HG03520 (cell line): ENCODE data around the gene TCHP.

Experiments
- ATAC-seq: cut with Tn5 transposase; IDR thresholded peaks from one replicate; pipeline ENCODE4 v1.9.1; 2021; ENCODE audit warnings: mild to moderate bottlenecking, moderate library complexity; ENCODE audit not compliant: unreplicated experiment

TCHP gene

DNA sequence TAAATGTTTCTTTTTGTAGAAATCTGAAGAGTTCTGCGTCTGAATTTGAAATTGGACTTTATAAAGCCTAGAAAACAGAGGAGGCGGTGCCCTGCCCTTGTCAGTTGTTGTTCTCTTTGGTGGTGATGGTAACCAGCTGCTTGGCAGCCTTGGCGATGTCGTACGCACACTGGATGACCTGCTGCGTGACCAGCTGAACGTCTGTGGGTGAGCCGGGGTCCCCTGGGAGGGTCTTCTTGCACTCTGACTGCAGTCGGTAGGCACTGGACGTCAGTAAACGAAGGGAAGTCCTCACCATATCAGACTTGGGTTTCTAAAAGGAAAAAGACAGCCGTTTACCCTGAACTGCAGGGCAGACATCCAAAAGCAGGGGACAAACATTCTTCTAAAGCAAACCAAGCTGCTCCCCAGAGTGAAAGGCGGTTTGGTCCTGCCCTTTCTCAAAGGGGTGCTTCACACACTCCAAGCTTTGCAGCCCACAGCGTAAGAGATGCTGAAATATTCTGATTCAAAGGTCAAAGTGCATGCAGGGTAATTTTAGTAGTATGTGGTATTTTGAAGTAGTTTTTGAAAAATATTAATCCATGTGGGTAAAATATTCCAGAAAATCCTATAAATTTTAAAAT lies 32.9 kb downstream of the TCHP start:
- ATAC-seq: no peak

DNA sequence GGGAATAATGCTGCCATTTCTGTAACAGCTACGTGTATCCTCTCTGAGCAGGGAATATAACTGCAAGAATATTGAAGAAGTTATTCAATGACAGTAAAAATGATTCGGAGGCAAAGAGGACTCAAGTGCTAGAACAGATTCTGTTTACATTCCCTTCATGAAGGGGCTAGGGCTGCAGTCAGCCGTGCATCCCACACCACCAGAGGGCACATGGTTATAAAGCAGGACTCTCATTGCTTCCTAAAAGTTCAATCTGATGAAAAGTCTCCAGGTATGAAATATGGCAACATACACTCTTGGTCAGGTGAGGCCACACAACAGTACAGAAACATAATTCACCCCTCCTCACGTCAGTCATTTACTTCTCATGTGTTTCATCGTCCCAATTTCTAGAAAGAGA lies 34.0 kb downstream of the TCHP start:
- no peak for ATAC-seq

DNA sequence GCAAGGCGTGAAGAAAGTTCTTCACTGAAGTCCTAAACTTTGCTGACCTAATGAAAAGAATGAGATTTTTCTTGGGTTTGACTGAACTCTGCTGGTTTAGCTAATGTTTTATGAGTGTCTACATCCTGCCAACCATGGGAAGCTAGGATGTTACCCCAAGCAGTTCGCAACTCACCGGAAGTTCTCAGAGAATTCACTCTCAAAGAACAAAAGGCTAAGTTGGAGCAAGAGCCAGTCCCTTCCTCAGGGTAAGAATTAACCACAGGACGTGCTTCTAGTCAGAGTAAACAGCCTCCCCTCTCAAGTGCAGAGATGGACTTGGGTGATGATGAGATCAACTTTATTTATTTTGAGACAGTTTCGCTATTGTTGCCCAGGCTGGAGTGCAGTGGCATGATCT lies 37.3 kb downstream of the TCHP start:
- ATAC-seq: no peak

DNA sequence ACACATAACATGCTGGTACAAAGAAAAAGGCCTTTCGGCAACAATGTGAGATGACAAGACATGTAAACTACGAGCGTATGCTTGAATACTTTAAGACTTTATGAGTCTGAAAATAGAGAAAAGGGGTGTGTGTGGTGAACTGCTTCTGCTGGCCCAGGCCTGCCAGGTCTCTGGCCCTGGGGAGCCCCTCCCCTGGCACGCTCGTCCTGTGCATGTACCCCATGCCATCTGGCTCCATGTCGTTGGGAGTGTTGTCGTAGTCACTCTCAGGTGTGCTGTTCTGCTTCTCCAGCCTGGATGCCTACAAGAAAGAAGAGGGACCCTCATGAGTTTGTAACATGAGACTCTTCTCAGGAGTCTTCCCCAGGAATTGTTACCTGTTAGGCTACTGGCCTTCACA lies 38.9 kb downstream of the TCHP start:
- ATAC-seq: no peak

DNA sequence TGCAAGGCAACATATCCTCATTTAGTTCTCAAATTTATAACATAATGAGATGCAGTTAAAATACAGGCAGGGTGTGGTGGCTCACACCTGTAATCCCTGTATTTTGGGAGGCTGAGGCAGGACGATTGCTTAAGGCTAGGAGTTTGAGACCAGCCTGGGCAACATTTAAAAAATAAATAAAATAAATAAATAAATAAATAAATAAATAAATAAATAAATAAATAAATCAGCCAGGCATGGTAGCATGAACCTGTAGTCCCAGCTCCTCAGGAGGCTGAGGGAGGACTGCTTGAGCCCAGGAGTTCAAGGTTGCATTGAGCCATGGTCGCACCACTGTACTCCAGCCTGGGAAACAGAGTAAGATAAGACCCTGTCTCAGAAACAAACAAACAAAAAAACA lies 39.4 kb downstream of the TCHP start:
- no peak for ATAC-seq

DNA sequence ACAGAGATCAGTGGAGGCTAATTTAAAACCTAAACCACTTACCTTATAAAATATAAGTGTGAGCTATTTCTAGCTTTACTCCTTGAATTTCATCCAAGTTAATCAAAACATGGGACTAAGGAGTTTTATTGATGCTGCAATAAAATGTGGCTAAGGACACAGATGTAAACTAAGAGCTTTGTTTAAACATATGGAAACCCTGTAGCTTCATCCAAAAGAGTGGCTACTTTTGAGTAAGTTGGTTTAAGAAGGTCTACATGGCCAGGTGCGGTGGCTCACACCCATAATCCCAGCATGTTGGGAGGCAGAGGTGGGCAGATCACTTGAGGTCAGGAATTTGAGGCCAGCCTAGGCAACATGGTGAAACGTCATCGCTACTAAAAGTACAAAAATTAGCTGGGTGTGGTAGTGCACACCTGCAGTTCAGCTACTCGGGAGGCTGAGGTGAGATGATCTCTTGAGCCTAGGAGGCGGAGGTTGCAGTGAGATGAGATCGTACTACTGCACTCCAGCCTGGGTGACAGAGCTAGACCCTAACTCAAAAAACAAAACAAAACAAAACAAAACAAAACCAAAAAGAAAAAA lies 40.4 kb downstream of the TCHP start:
- ATAC-seq: no peak

DNA sequence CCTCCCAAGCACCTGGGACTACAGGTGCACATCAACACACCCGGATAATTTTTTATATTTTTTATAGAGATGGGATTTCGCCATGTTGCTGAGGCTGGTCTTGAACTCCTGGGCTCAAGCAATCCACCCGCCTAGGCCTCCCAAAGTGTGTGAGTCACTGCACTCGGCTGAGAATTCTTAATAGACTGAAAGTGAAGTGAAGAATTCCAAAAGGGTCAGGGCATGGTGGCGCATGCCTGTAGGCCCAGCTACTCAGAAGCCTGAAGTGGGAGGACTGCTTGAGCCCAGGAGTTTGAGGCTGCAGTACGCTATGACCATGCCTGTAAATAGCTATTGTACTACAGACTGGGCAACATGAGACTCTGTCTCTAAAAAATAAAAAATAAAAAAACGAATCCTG lies 43.7 kb downstream of the TCHP start:
- no peak for ATAC-seq

DNA sequence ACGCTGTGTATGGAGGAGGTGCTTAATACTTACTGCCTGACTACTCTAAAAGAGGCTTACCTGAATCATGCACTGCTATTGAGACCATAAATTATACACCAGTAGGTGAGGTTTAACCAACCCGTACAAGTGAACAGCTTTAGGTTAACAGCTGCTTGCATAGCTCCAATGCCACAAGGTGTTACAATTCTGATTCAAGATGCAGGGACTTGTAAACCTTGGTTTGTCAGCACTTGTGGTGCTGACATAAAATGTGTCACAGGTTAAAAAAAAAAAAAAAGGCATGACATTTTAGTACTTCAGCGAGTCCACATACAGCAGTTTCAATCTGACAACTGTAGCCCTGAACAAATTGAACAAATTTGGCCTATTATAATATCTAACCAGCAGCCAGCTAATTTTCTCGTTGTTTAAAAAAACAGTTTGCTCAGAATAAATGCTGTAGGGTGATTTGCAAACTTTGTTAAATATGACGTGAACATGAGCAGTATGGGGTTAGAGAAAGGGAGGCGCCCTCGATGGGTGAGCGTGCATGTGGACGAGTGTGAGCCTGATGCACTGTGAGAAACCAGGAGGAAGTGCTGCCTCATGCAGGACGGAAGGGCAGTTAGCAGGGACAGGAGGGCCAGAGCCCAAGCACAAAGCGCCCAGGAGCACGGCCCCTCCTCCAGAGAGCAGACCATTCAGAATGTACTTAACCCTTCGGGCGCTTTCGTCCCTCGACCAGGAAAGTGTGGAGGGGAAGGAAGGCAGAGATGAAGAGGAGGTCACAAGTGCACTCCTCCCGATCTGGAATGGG lies 44.7 kb downstream of the TCHP start:
- no peak for ATAC-seq

DNA sequence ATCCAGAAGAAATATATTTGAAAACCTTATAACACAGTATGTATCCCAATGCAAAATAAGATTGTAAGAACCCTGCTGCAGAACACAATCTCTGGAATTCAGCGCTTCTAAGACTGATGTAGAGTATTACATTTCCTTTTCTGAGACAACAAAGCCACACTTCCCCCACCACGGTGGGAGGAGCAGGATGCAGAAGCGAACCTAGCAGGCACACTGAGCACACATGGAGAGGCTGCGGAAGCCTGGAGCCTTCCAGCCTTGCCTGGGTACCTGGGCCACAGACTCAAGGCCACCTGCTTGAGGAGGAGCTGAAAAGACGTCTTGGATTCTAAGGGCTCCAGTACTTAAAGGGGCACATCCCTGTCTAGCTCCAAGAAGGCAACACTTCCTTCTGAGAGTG lies 46.4 kb downstream of the TCHP start:
- no peak for ATAC-seq

DNA sequence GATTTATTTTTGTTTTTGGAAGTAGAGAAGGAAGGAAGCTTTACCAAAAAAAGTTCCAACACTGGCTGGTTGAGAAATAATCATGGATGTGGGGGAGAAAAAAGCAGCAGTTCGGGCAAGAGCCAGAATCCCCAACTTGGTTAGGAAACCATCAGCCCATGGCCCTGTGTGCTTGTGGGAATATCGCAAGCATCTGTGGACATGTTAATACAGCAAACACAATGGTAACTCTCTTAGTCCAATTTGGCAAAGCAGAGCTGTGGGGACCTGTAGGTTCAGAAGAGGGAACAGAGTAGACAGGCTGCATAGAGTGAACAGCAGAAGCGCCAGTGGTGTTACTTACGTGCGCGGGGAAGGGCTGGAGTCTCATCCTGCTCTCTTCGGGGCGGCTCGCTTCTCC lies 46.8 kb downstream of the TCHP start:
- ATAC-seq: no peak

DNA sequence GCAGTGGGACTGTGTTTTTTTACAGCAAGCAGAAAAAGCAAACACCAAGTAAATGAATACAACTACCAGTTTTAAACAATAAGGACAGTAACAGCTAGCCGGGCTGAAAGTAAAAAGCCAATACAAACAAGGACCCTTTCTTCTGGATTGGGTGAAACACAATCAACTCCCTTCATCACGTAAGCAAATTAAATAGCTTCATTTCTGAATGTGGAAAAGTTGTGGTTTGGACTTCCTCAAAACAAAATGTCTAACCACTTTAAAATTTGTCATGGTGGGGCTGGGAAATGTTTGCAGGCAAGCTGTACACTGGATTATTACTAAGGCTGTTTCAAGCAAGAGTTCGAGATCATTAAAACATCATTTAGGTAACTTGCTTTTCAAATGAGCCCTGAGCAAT lies 47.4 kb downstream of the TCHP start:
- no peak for ATAC-seq

DNA sequence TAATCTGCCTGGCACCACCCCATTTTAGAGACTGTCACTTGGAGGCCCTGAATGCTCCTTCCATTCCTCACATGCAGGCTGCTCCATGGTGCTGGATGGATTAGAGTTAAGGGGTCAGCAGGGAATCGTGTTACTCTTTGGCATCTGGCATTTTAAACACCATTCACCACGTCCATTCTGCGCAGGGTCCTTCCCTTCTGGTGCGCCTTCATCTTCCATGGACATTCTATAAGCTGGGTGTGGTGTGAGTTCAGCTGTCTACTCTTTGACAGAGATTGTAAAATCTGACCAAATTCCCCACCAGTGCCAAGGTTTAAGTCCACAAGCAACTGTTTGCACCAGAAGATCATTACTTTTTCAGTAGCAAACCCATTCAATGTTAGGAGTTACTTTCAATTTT lies 48.3 kb downstream of the TCHP start:
- no peak for ATAC-seq

DNA sequence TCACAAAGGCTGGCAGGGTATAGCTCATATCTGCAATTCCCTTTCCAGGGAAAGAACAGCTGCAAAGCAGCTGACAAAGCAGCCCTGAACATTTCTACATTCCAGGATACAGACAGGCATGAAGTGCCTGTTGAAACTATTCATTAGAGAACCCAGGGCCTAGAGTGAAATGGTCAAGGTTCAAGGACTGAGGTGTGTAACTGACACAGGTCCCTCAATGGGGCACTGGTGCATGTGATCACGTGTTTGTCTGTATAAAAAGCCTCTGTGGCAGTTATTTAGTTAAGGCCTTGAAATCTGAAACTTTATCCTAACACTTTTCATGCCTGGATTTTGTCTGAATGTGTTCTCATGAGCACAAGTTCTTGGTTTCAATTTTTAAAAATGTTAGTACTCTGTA lies 49.0 kb downstream of the TCHP start:
- no peak for ATAC-seq

DNA sequence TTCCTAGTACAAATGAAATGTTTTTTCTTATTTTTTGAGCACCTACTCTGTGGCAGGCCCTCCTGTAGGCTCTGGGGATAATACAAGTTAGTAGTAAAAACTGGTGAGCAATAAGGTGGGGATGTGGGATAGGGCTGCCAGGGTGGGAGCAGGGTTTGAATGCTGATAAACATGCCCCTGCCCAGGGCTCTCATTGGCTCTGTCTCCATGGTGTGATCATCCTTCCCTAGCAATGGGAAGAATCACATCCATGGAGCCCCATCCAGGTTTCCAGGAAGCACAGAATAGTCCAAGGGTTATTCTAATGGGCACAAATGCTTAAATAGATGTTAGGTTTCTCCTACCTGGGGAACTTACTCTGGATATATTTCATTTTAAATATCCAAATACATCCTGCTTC lies 50.6 kb downstream of the TCHP start:
- no peak for ATAC-seq

DNA sequence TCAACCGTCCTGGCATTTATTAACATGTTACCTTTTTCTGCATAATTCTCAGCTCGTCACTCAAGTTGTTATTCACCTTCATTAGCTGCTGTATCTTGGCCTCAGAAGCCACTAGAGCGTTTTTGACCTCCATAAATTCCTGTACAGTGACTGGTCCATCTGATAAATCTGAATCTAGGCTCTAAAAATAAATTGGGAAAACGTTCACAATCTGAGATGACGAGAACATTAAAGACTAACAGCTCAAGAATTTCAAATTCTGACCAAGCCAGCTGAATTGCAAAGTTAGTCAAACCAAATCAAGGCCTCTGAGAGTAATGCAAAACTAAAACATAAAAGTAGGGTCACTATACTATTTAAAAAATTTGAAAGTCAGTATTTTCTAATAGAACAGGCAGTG lies 51.1 kb downstream of the TCHP start:
- ATAC-seq: no peak

DNA sequence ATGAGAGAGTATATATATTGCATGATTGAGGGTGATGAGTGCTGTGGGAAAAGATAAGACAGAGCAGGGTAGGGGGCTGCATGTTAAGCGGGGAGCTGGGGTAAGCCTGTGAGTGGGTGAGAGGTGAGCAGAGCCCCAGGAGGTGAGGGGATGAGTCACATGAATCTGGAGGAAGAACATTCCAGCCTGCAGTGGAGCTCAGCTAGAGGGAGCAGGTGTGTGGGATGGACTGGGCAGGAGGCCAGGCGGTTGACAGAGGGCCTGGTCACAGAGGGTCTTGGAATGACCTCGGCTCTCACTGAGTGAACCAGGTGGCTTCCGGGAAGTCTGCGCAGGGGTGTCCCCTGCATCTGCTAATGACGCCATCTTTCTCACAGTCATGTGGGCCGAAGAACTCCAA lies 51.7 kb downstream of the TCHP start:
- ATAC-seq: no peak

DNA sequence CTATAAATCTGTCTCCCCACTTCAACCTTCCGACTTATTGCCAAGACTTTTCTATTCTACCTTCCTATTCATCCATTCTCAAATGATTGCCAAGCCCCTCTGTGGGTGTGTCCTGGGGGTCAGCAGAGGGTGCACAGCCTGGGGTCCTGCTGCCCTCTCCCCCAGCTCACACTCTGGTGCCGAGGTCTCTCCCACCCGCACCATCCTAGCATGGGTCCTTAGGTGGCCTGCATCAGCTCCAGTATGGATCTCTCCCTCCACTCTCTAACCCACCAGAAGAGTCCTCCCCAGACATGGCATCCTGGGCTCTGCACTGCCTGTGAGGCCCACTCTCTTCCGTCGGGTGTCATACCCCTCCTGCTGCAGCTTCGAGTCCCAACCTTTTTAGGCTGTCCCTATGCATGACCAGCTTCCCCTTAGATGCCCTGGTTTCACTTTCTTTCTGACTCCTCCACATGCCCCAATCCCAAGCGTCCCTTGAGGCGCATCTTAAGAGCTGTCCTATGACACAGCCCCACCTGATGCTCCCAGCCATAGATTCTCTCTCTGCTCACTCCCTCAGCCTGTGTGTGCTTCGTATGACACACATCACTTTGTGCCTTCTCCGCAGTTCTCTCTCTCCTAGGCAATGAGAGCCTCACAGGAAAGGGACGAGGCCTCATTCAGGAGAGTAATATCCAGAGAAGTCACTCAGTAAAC lies 52.2 kb downstream of the TCHP start:
- no peak for ATAC-seq

DNA sequence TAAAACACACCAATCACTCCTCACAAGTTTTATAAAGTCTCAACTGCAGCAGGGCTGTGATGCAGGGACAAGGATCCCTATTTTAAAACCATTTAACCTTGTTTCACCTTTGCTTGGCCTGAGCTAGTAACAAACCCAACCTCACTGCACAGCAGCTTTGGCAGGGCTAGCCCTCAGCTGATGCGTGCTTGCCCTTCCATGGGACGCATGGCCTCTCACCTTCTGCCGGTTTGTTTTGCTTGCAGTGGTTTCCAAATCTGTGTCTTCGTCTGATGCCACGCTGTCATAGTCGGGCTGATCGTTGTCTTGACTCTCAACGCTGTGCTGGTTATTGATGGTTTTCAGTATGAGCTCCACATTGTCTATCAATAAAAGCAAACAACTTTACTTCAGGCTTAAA lies 52.8 kb downstream of the TCHP start:
- no peak for ATAC-seq

DNA sequence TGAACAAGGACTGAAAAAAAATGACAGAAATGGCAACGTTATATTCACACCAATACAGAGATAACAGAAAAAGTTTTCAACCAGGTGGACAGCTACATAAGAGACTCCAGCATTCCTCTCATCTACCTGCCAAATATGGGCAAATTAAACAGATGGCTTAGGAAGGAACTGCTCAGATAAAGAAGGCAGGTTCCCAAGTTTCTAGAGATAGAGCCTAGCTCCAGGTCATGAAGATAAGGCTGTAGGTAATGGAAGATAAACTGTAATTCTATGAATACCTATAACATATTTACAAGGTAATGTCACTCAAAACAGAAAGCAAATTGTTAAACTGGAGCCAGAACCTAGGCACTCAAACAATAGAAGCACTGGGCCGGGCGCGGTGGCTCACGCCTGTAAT lies 53.6 kb downstream of the TCHP start:
- no peak for ATAC-seq

DNA sequence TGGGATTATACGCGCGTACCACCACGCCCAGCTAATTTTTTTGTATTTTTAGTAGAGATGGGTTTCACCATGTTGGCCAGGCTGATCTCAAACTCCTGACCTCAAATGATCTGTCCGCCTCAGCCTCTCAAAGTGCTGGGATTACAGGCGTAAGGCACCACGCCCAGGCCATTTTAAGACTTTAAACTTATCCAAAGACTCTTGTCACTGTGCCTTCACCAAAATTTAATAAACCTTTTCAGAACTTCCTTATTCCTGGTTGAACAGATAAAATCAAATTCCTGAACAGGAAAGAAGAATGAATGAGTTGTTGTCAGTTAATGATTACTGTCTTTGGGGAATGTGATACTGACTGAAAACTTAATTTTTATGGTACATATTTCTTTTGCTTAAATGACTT lies 58.3 kb downstream of the TCHP start:
- ATAC-seq: no peak

DNA sequence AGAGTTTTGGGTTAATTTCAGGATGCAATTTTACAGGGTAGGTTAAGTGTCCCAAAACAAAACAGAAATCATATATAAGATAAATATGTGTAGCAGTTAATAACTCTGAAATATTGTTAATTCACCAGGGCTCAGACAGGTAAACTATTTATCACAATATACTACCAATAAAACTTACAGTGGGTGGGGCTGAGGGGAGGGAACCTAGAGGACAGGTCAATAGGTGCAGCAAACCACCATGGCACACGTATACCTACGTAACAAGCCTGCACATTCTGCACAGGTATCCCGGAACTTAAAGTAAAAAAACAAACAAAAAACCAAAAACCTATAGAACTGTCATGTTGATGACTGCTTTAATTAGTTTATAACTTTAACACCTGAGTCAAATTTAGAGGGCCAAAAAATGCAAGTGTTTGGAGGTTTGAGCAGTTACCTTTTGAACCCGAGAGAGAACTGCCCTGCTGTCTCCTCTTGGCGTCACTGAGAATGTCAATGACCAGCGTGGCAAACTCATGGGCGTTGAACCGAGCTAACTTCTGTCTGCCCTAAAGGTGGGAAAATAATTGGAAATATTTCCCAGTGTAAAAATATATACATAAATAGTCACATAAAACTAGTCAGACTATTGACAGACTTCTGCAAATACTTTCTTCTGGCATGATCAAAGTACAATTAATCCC lies 59.5 kb downstream of the TCHP start:
- no peak for ATAC-seq
